T-helper 2 cell treated with Interferon-gamma antibody and Interleukin-4, amounts not matched to agents 5 μg/mL and 100 μg/mL, for 36 hours (primary cell): Measurements from ENCODE around the gene MEF2C.
A peak's percentile ranks its signal among the peaks of the same experiment; 100 is the strongest.

Experiments
- DNase-seq: peaks from one replicate; pipeline ENCODE4 v3.0.0; 2021; ENCODE audit warnings: low spot score
- H3K27ac Mint-ChIP-seq: one replicate; pipeline ENCODE4 v1.8.0; 2021; ENCODE audit warnings: mild to moderate bottlenecking, mixed read lengths
- H3K27me3 Mint-ChIP-seq: one replicate; pipeline ENCODE4 v1.8.0; 2021; ENCODE audit warnings: low read depth, mixed read lengths
- H3K36me3 Mint-ChIP-seq: one replicate; pipeline ENCODE4 v1.8.0; 2021; ENCODE audit warnings: low read depth, mixed read lengths
- H3K4me1 Mint-ChIP-seq: one replicate; pipeline ENCODE4 v1.8.0; 2021; ENCODE audit warnings: low read depth, mixed read lengths
- H3K4me3 Mint-ChIP-seq: one replicate; pipeline ENCODE4 v1.8.0; 2022; ENCODE audit warnings: mild to moderate bottlenecking, moderate library complexity, mixed read lengths
- H3K9me3 Mint-ChIP-seq: one replicate; pipeline ENCODE4 v1.8.0; 2021; ENCODE audit warnings: mixed read lengths

The MEF2C gene

GRCh38 chr5:88695232-88695631 lies 187.8 kb downstream of the MEF2C start:
- H3K4me1 Mint-ChIP-seq = peaks cover 5% of the 10 kb centered on the region
- no peaks in the 10 kb centered on the region for H3K9me3 Mint-ChIP-seq
- H3K4me3 Mint-ChIP-seq = no peak overlapping the region
- H3K36me3 Mint-ChIP-seq = peaks cover 1% of the 10 kb centered on the region
- DNase-seq = no peak
- no peak overlapping the region for H3K27ac Mint-ChIP-seq
- H3K27me3 Mint-ChIP-seq = peaks cover 82% of the 10 kb centered on the region

DNA sequence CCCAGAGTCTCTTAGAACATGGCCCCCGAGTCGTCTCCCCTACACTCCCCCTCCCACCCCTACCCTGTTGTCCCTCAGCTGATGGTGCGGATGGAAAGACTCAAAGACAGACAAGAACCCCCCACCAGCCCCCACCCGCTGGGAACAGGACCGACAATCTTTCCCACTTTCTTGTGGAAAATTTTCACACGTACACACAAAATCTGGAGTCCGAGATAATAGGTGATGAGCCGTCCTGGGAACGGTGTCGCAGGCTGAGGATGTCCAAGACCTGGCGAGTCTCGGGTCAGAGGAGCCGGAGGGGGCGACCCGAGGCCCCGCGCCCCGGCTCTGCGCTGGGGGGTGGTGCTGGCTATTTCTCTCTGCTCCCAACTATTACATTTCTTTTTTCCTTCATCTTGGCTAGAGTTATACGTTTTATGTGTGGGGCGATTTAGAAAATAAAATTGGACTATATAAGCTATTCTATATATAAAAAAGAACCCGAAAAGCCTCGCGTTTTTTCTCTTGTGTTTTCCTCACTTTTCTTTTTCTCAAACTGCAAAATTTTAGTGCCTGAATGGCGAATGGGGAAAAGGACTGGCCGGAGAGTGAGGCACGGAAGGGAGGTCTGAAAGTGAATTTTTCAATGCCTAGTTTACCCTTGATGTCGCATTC lies 188.8 kb downstream of the MEF2C start:
- Mint-ChIP-seq H3K4me3 (no peak overlapping the region), H3K36me3 (peaks cover 1% of the 10 kb centered on the region), H3K27me3 (peaks cover 84% of the 10 kb centered on the region), H3K27ac (no peak overlapping the region), H3K9me3 (no peaks in the 10 kb centered on the region), H3K4me1 (peaks cover 5% of the 10 kb centered on the region)
- no peak for DNase-seq

- H3K9me3 Mint-ChIP-seq = no peaks in the 10 kb centered on the region
- H3K27me3 Mint-ChIP-seq = peaks cover 88% of the 10 kb centered on the region
- no peak for DNase-seq
- no peak overlapping the region for H3K4me3 Mint-ChIP-seq
- peaks cover 1% of the 10 kb centered on the region for H3K36me3 Mint-ChIP-seq
- no peak overlapping the region for H3K27ac Mint-ChIP-seq
- H3K4me1 Mint-ChIP-seq = peaks cover 5% of the 10 kb centered on the region
These were observed 189.7 kb downstream of the MEF2C start for GRCh38 chr5:88693071-88693932.

DNA sequence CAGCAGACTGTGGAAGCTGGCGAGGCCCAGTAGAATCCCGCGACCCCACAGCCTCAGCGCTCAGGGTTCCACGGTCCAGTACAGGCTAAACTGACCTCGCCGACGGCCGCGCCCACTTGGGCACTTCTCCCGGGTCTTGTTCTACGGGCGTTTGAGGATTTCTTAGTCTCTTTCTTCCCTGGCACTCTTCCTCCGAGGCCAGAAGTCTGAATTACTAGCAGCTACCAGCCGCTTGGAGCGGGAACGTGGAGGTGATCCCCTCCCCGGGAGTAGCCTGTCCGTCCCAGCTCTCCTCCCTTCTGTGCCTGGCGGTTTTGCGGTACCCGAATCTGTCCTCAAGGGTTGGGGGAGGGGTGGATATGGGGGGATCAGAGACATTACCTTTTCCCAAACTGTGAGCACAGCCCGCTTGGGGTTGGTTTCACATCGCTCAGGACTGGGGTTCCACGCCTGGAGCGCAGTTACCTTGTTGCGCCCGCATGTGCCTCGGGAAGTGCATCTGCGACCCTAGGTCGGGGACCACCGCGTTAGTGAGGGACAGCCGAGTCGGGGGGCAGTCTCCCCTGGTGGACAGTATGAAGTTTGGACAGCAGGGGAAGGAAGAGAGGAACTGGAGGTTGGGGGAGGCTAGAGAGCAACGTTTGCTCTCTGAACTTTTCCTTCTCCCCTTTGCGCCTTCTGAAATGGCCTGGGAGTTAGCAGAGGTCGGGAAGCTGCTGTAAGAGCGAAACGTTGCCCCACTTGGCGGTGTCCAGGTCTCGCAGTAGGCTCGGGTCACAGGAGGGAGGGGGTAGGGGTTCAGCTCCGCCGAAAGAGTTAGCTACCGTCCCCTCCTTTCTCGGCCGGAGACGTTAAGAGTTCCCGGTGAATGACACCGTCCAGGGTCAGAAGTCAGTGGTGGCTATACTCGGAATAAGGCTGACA lies 190.8 kb downstream of the MEF2C start:
- DNase-seq = no peak
- Mint-ChIP-seq H3K4me3 (no peak overlapping the region), H3K27me3 (peaks cover 94% of the 10 kb centered on the region), H3K36me3 (peaks cover 1% of the 10 kb centered on the region), H3K4me1 (peaks cover 5% of the 10 kb centered on the region), H3K27ac (peak overlapping the region; percentile 31), H3K9me3 (no peaks in the 10 kb centered on the region)

GRCh38 chr5:88691230-88691582 lies 191.8 kb downstream of the MEF2C start:
- Mint-ChIP-seq H3K4me3 (peak overlapping the region; percentile 42), H3K4me1 (peaks cover 5% of the 10 kb centered on the region), H3K9me3 (no peaks in the 10 kb centered on the region), H3K36me3 (peaks cover 1% of the 10 kb centered on the region), H3K27me3 (peaks cover 96% of the 10 kb centered on the region), H3K27ac (peak overlapping the region; percentile 67)
- no peak for DNase-seq

GRCh38 chr5:88690409-88691229 lies 192.4 kb downstream of the MEF2C start:
- peaks cover 1% of the 10 kb centered on the region for H3K36me3 Mint-ChIP-seq
- peaks cover 96% of the 10 kb centered on the region for H3K27me3 Mint-ChIP-seq
- no peaks in the 10 kb centered on the region for H3K9me3 Mint-ChIP-seq
- DNase-seq = peak; percentile 54
- H3K27ac Mint-ChIP-seq = peak overlapping the region; percentile 67
- H3K4me3 Mint-ChIP-seq = peak overlapping the region; percentile 42
- peaks cover 5% of the 10 kb centered on the region for H3K4me1 Mint-ChIP-seq

DNA sequence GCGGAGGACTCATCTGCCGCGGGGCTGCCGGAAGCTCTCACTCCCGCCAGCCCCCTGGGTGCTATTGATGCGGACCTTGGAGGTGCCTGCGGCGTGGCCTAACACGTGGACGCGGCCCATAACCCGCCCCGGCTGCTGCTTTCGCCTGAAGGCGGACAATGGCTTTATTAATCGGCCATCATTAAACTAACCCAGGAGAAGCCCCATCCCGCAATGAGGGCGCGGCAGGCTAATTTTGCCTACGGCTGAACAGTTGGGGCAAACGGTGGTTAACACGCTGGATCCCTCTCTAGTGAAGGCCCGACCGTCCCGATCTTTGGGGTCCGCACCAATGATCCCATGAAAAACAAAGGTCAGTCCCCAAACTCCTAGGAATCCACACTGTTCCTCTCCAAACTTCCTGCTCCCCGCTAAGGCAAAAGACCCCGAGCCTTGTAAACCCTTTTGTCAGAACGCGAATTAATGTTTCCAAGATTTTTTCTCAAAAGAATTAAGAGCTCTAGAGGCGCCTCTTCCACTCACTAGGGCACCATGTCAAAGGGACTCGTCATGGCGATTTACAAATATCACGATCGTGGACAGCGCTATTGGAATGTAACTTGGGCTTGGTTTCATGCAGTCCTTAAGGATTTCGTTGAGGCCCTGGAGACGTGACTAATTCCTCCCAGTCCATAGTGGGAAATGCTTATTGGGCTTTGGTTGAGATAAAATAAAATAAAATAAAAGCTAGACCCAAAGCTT lies 193.1 kb downstream of the MEF2C start:
- DNase-seq = no peak
- Mint-ChIP-seq H3K4me3 (no peak overlapping the region), H3K27me3 (peaks cover 97% of the 10 kb centered on the region), H3K36me3 (peaks cover 1% of the 10 kb centered on the region), H3K4me1 (peaks cover 5% of the 10 kb centered on the region), H3K9me3 (no peaks in the 10 kb centered on the region), H3K27ac (peak overlapping the region; percentile 8)

- Mint-ChIP-seq H3K4me1 (peaks cover 5% of the 10 kb centered on the region), H3K27ac (no peak overlapping the region), H3K36me3 (peaks cover 1% of the 10 kb centered on the region), H3K4me3 (no peak overlapping the region), H3K9me3 (no peaks in the 10 kb centered on the region), H3K27me3 (peaks cover 97% of the 10 kb centered on the region)
- DNase-seq = no peak
These were observed 193.9 kb downstream of the MEF2C start for GRCh38 chr5:88688984-88689667.

- Mint-ChIP-seq H3K27me3 (peaks cover 97% of the 10 kb centered on the region), H3K4me3 (no peak overlapping the region), H3K27ac (no peak overlapping the region), H3K4me1 (peaks cover 10% of the 10 kb centered on the region), H3K9me3 (no peaks in the 10 kb centered on the region), H3K36me3 (peaks cover 1% of the 10 kb centered on the region)
- no peak for DNase-seq
These were observed 194.6 kb downstream of the MEF2C start for GRCh38 chr5:88688156-88688983.

- Mint-ChIP-seq H3K27ac (no peak overlapping the region), H3K9me3 (no peaks in the 10 kb centered on the region), H3K36me3 (peaks cover 1% of the 10 kb centered on the region), H3K4me1 (peaks cover 11% of the 10 kb centered on the region), H3K4me3 (no peak overlapping the region), H3K27me3 (peaks cover 97% of the 10 kb centered on the region)
- DNase-seq = no peak
These were observed 195.5 kb downstream of the MEF2C start for GRCh38 chr5:88687373-88687911.

DNA sequence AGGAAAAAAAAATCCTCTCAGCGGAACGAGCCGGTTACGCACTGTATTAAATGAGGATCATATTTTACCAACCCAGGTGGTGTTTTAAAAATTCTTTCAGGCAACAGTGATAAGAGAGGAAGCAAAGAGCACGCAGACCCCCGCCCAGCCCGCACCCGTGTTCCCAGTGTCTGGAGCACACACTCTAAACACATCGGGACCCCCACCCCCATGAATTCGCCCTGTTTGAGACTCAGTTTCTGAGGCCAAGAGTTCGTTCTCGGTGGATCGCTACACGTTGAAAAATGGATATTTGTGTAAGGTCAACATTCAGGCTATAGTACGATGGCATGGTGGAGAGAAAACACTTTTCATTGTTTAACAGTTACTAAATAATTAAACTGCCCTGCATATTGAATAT lies 196.3 kb downstream of the MEF2C start:
- Mint-ChIP-seq H3K4me3 (no peak overlapping the region), H3K4me1 (peaks cover 11% of the 10 kb centered on the region)

More for the DNA sequence above, 196.3 kb downstream of the MEF2C start:
- H3K36me3 Mint-ChIP-seq = peaks cover 1% of the 10 kb centered on the region
- DNase-seq = no peak
- H3K9me3 Mint-ChIP-seq = no peaks in the 10 kb centered on the region
- H3K27ac Mint-ChIP-seq = no peak overlapping the region
- peaks cover 96% of the 10 kb centered on the region for H3K27me3 Mint-ChIP-seq
